ENCODE measurements around the gene CHRNB1. TPM values are rescaled to one million over a fixed set of nuclear protein-coding genes. Genes with fewer than 3 reads are reported as not detected.

The CHRNB1 gene
- total and polyA plus RNA-seq, 2 of the 8 experiments (the other 6 are each of a cell fraction or from before 2014, with no cell fraction given), result 14.1 to 28.2 TPM

DNA sequence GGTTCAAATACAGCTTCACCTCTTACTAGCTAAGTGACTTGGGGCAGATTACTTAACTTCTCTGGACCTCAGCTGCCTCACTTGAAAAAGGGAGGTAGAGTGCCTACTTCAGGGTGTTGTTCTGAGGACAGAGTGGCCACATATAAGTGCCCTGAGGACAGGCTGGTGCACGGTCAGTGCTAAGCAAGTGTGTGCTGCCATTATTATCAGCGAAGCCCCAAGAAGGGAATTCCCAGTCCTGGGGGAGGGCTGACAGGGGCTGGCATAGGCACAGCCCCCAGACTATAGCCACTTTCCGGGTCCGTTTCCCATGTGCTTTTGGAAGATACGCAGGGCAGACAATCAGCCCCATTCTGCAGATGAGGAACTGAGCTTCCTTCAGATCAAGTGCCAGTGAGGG lies 32.1 kb downstream of the CHRNB1 start (continued):
- TF ChIP-seq RFX5 (IDR thresholded peaks at IDR 0.05; ENCODE audit: borderline replicate concordance, low read depth, low read length), result no peak
